ENCODE results near the gene ADIPOR2.

The ADIPOR2 gene

DNA sequence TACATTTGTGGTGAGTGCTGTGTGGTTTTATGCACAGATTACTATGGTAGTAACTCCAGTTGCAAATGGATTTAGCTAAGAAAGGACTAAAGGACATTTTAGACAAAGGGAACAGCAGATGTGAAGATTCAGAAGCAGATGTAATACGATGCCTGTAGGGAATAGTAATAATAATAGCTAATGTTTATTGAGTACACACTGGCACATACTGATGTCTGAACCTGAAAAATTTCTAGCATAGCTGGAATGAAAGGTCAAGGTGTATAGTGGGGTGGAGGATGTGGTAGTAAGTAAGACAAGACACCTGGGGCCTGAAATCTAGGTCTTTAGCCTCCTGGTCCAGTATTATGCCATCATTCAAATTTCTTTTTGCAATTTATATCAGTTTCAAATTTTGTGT, 75.2 kb downstream of the ADIPOR2 start:
- Histone ChIP-seq H3K36me3 (ENCODE audit: control insufficient read depth, insufficient read depth, low read length) (no peaks in the 10 kb centered on the region; the same call in 1 of the 2 replicates), H3K27me3 (replicated peaks; ENCODE audit: control insufficient read depth, insufficient read depth, low read length) (no peaks in the 10 kb centered on the region), H3K4me3 (replicated peaks; ENCODE audit: low read depth, low read length) (no peak overlapping the region)
- DNase-seq (ENCODE audit: extremely low read depth, insufficient read length) = no peak
- no peak for TF ChIP-seq CTCF (IDR thresholded peaks at IDR 0.05; ENCODE audit: insufficient read depth, low read length, poor library complexity, severe bottlenecking)

GRCh38 chr12:1767407-1768090, 76.7 kb downstream of the ADIPOR2 start:
- no peaks in the 10 kb centered on the region; the same call in 1 of the 2 replicates for H3K36me3 ChIP-seq (ENCODE audit: control insufficient read depth, insufficient read depth, low read length)
- H3K27me3 ChIP-seq (replicated peaks; ENCODE audit: control insufficient read depth, insufficient read depth, low read length) = no peaks in the 10 kb centered on the region
- DNase-seq (ENCODE audit: extremely low read depth, insufficient read length) = no peak
- no peak for TF ChIP-seq CTCF (IDR thresholded peaks at IDR 0.05; ENCODE audit: insufficient read depth, low read length, poor library complexity, severe bottlenecking)
- H3K4me3 ChIP-seq (replicated peaks; ENCODE audit: low read depth, low read length) = no peak overlapping the region

DNA sequence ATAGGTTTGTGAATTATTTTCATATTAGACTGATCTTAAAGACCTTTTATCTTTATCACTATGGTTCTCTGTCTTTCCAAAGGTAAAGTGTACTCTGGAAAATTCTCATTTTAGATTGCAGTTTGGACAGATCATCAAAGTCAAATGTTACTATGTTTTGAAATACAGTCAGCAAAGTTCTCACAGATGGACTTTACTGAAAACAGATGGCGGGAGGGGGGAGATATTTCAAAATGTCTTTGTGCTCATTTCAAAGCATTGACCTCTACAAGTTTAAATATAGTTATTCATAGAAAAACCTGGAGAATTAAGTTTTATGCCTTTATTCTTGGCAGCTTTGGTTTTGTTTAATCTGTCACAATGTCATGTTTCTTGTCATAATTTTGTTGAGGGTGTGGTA, 77.7 kb downstream of the ADIPOR2 start:
- DNase-seq (ENCODE audit: extremely low read depth, insufficient read length) = no peak
- Histone ChIP-seq H3K36me3 (ENCODE audit: control insufficient read depth, insufficient read depth, low read length) (no peaks in the 10 kb centered on the region; the same call in none of the 2 replicates), H3K27me3 (replicated peaks; ENCODE audit: control insufficient read depth, insufficient read depth, low read length) (no peaks in the 10 kb centered on the region), H3K4me3 (replicated peaks; ENCODE audit: low read depth, low read length) (no peak overlapping the region)
- no peak for TF ChIP-seq CTCF (IDR thresholded peaks at IDR 0.05; ENCODE audit: insufficient read depth, low read length, poor library complexity, severe bottlenecking)

- Histone ChIP-seq H3K27me3 (replicated peaks; ENCODE audit: control insufficient read depth, insufficient read depth, low read length) (no peaks in the 10 kb centered on the region), H3K4me3 (replicated peaks; ENCODE audit: low read depth, low read length) (no peak overlapping the region)
Measured at GRCh38 chr12:1769809-1770494, 79.1 kb downstream of the ADIPOR2 start.

DNA sequence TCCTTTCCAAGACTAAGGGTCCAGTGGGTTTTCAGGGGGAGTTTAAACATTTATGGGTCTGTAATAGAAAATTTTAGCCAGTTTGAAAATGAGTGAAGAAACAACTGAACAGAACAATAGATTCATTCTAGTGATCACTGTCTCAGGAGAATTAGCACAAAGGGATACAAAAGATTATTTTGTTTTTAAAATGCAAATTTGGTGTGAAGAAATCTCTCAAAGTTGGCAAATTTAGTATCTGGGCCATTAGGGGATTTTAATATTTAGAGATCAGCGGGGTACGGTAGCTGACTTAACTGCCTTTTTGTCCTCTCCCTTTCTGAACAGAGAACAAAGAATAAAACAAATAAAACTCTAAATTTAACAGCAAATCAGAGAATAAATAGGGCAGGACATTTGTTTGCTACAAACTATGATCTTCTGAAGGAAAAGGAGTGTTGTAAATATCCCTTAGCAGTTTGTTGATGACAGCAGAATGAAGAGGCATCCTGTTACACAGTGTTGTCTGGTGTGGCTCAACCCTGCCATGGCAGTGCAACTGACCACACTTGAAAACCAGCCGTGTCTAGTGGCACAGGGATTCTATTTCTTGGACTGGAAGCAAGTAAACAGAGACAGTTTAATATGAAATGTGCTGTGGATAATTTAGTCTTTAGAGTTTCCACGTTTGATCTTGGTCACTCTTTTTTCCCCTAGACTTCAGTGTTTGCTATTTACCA, 83.2 kb downstream of the ADIPOR2 start:
- TF ChIP-seq CTCF (IDR thresholded peaks at IDR 0.05; ENCODE audit: insufficient read depth, low read length, poor library complexity, severe bottlenecking) = no peak
- Histone ChIP-seq H3K27me3 (replicated peaks; ENCODE audit: control insufficient read depth, insufficient read depth, low read length) (no peaks in the 10 kb centered on the region), H3K4me3 (replicated peaks; ENCODE audit: low read depth, low read length) (no peak overlapping the region), H3K36me3 (ENCODE audit: control insufficient read depth, insufficient read depth, low read length) (no peaks in the 10 kb centered on the region; the same call in none of the 2 replicates)
- no peak for DNase-seq (ENCODE audit: extremely low read depth, insufficient read length)

More at GRCh38 chr12:1769809-1770494, 79.1 kb downstream of the ADIPOR2 start:
- DNase-seq (ENCODE audit: extremely low read depth, insufficient read length) = no peak
- TF ChIP-seq CTCF (IDR thresholded peaks at IDR 0.05; ENCODE audit: insufficient read depth, low read length, poor library complexity, severe bottlenecking) = no peak
- no peaks in the 10 kb centered on the region; the same call in none of the 2 replicates for H3K36me3 ChIP-seq (ENCODE audit: control insufficient read depth, insufficient read depth, low read length)

Data from GM06990 (cell line).